Caco-2 (cell line): ENCODE measurements around the gene PUS7L. TPM values are rescaled to one million over a fixed set of nuclear protein-coding genes. Genes with fewer than 3 reads are reported as not detected.

Source experiments
- BruUV-seq: library from RNA; stranded (reverse); fragments of 400-500 nt; replicated peaks from 2 replicates; lab custom pipeline; 2021; lab: Mats Ljungman, UMichigan
- CTCF ChIA-PET: fragments of 300-600 bp; sonication (Branson Sonifier 250); formaldehyde crosslinking; loops from one replicate; lab custom pipeline; 2022; ENCODE audit warnings: antibody characterized with exemption; lab: Charles Lee
- POLR2A ChIA-PET: fragments of 300-600 bp; sonication (Branson Sonifier 250); formaldehyde crosslinking; loops from one replicate; lab custom pipeline; 2022; ENCODE audit warnings: antibody characterized with exemption; lab: Charles Lee
- DNase-seq, 2 experiments: peaks; one replicate each; pipeline versions ENCODE4 v3.0.0 to v3.0.0-alpha.2; 2020 to 2022
- H3K27me3 ChIP-seq: replicated peaks from 2 replicates; pipeline ENCODE4 v1.6.0; 2011; ENCODE audit warnings: low read length; ENCODE audit not compliant: control insufficient read depth, insufficient read depth
- H3K36me3 ChIP-seq: 2 replicates; pipeline ENCODE4 v1.5.1; 2011; ENCODE audit warnings: low read length; ENCODE audit not compliant: control insufficient read depth, insufficient read depth
- H3K4me1 ChIP-seq: fragments of 250-450 bp; sonication (Bioruptor Pico); 2 replicates; pipeline ENCODE4 v1.5.1; 2020; ENCODE audit warnings: mild to moderate bottlenecking
- H3K4me3 ChIP-seq: 2 replicates; pipeline ENCODE4 v1.5.1; 2011; ENCODE audit warnings: low read depth, mild to moderate bottlenecking, control low read depth, low read length
- H3K9me3 ChIP-seq: fragments of 250-450 bp; sonication (Bioruptor Pico); 2 replicates; pipeline ENCODE4 v1.5.1; 2020; ENCODE audit warnings: mild to moderate bottlenecking, moderate library complexity
- H3K27ac Mint-ChIP-seq: one replicate; pipeline ENCODE4 v1.8.0; 2022; ENCODE audit warnings: mixed read lengths; ENCODE audit not compliant: unreplicated experiment
- H3K27me3 Mint-ChIP-seq: one replicate; pipeline ENCODE4 v1.8.0; 2022; ENCODE audit warnings: mixed read lengths; ENCODE audit not compliant: insufficient read depth, unreplicated experiment
- H3K36me3 Mint-ChIP-seq: one replicate; pipeline ENCODE4 v1.8.0; 2022; ENCODE audit warnings: mild to moderate bottlenecking, mixed read lengths; ENCODE audit not compliant: insufficient read depth, unreplicated experiment
- H3K4me1 Mint-ChIP-seq: one replicate; pipeline ENCODE4 v1.8.0; 2022; ENCODE audit warnings: low read depth, mixed read lengths; ENCODE audit not compliant: unreplicated experiment
- H3K4me3 Mint-ChIP-seq: one replicate; pipeline ENCODE4 v1.8.0; 2022; ENCODE audit warnings: mild to moderate bottlenecking, moderate library complexity, mixed read lengths; ENCODE audit not compliant: unreplicated experiment
- H3K9me3 Mint-ChIP-seq: one replicate; pipeline ENCODE4 v1.8.0; 2022; ENCODE audit warnings: mixed read lengths; ENCODE audit not compliant: unreplicated experiment
- intact Hi-C: fragments of 100-400 bp; cut with micrococcal nuclease; formaldehyde crosslinking; loops from one replicate; pipeline ENCODE4 v1.10.0; 2022; ENCODE audit not compliant: unreplicated experiment
- total RNA-seq: library from RNA; stranded (reverse); gene quantifications from 2 replicates; pipeline ENCODE4 v1.2.3, GENCODE V29; 2022
- TF ChIP-seq, protein P1 (sequence below), 2 experiments: fragments of 200-600 bp in 1 of 2; IDR thresholded peaks; 1 replicate in 1 of 2; 2 replicates in 1 of 2; pipeline versions ENCODE4 v1.5.1 to v1.8.0; 2011 to 2022; ENCODE audit warnings: antibody characterized with exemption in 1 of 2, control low read depth in 1 of 2, inconsistent platforms in 1 of 2, low read depth in 1 of 2, low read length in 1 of 2, mild to moderate bottlenecking in 1 of 2, moderate library complexity in 1 of 2; ENCODE audit not compliant: insufficient read depth in 1 of 2, severe bottlenecking in 1 of 2, unreplicated experiment in 1 of 2

PUS7L gene
- total RNA-seq, 1 experiment from 2014 or later = 29.1 TPM

DNA sequence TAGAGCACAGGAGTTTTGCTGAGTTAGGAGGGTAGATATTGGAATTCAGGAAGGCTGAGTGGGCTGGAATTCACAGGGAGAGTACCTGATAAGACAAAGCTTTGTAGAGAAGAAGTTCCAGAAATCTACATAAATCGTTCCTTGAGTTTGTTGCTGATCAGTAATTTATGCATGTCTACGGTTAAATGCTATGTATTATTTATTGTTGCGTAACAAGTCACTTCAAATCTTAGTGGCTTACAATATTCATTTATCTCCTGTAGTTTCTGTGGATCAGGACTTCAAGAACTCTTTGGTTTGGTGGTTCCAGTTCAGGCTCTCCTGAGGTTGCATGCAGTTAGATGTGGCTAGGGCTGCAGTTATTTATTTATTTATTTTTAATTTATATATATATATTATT lies 7.8 kb downstream of the PUS7L start:
- no peaks in the 10 kb centered on the region for H3K9me3 ChIP-seq
- Mint-ChIP-seq H3K36me3 (peaks cover 32% of the 10 kb centered on the region), H3K27ac (no peak overlapping the region), H3K27me3 (no peaks in the 10 kb centered on the region), H3K4me3 (no peak overlapping the region), H3K9me3 (no peaks in the 10 kb centered on the region), H3K4me1 (peaks cover 8% of the 10 kb centered on the region)
- POLR2A ChIA-PET = no interaction called here
- CTCF ChIA-PET = no interaction called here
- no peaks in the 10 kb centered on the region for H3K27me3 ChIP-seq
- H3K4me3 ChIP-seq = no peak overlapping the region
- no peaks in the 10 kb centered on the region for H3K4me1 ChIP-seq
- no peaks in the 10 kb centered on the region; the same call in 1 of the 2 replicates for H3K36me3 ChIP-seq
- no TSS peak for BruUV-seq
- TF ChIP-seq, protein P1, sequence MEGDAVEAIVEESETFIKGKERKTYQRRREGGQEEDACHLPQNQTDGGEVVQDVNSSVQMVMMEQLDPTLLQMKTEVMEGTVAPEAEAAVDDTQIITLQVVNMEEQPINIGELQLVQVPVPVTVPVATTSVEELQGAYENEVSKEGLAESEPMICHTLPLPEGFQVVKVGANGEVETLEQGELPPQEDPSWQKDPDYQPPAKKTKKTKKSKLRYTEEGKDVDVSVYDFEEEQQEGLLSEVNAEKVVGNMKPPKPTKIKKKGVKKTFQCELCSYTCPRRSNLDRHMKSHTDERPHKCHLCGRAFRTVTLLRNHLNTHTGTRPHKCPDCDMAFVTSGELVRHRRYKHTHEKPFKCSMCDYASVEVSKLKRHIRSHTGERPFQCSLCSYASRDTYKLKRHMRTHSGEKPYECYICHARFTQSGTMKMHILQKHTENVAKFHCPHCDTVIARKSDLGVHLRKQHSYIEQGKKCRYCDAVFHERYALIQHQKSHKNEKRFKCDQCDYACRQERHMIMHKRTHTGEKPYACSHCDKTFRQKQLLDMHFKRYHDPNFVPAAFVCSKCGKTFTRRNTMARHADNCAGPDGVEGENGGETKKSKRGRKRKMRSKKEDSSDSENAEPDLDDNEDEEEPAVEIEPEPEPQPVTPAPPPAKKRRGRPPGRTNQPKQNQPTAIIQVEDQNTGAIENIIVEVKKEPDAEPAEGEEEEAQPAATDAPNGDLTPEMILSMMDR (IDR thresholded peaks at IDR 0.05; ENCODE audit: insufficient read depth in 1 of 2, low read depth in 1 of 2, low read length in 1 of 2, severe bottlenecking in 1 of 2, unreplicated experiment in 1 of 2) = no peak
- DNase-seq = no peak
- intact Hi-C loops = no loop called here

DNA sequence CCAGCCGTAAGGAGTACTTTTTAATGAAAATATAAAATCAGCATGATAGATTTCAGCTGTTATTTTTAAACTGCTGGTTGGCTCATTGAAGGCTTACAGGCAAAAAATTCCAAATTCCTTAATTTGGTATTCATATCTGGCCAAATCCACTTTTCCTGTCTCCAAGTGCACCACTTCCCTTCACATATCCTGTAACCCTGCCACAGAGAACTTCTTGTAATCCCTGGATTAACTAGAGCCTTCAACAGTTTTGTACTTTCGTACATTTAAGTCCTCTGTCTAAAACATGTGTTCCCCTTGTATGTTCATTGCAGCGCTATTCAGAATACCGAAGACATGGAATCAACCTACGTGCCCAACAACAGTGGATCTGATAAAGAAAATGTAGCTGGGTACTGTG lies 9.6 kb downstream of the PUS7L start:
- no peaks in the 10 kb centered on the region for H3K9me3 ChIP-seq
- no peaks in the 10 kb centered on the region for H3K4me1 ChIP-seq
- intact Hi-C loops = no loop called here
- peaks cover 27% of the 10 kb centered on the region for H3K36me3 Mint-ChIP-seq
- H3K27me3 ChIP-seq = no peaks in the 10 kb centered on the region
- no peaks in the 10 kb centered on the region; the same call in 1 of the 2 replicates for H3K36me3 ChIP-seq
- no peaks in the 10 kb centered on the region for H3K9me3 Mint-ChIP-seq
- BruUV-seq = no TSS peak
- CTCF ChIA-PET = no interaction called here
- H3K4me1 Mint-ChIP-seq = peaks cover 8% of the 10 kb centered on the region
- no peak overlapping the region for H3K4me3 ChIP-seq
- no peak for DNase-seq
- H3K27ac Mint-ChIP-seq = no peak overlapping the region
- no peak overlapping the region for H3K4me3 Mint-ChIP-seq
- no peaks in the 10 kb centered on the region for H3K27me3 Mint-ChIP-seq
- POLR2A ChIA-PET = no interaction called here
- TF ChIP-seq, protein P1 (IDR thresholded peaks at IDR 0.05; ENCODE audit: insufficient read depth in 1 of 2, low read depth in 1 of 2, low read length in 1 of 2, severe bottlenecking in 1 of 2, unreplicated experiment in 1 of 2) = no peak

DNA sequence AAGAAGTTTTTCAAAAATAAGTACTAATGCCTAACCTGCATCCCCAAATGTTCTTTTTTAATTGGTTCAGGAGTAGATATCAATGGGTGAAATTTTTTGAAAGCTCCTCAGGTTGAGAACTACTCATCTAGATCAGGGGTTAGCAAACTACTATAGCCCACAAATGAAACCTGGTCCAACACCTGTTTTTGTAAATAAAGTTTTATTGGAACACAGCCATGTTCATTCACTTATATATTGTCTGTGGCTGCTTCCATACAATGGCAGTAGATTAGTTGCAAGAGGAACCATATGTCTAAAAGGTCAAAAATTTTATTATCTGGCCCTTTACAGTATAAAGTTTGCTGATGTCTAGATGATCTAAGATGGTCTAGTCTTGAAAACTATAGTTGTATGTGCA lies 13.8 kb downstream of the PUS7L start:
- no peaks in the 10 kb centered on the region for H3K27me3 Mint-ChIP-seq
- Histone ChIP-seq H3K4me3 (no peak overlapping the region), H3K36me3 (no peaks in the 10 kb centered on the region), H3K9me3 (no peaks in the 10 kb centered on the region), H3K4me1 (no peaks in the 10 kb centered on the region), H3K27me3 (no peaks in the 10 kb centered on the region)
- TF ChIP-seq, protein P1 (IDR thresholded peaks at IDR 0.05; ENCODE audit: insufficient read depth in 1 of 2, low read depth in 1 of 2, low read length in 1 of 2, severe bottlenecking in 1 of 2, unreplicated experiment in 1 of 2) = no peak
- H3K4me3 Mint-ChIP-seq = no peak overlapping the region
- H3K4me1 Mint-ChIP-seq = no peaks in the 10 kb centered on the region
- peaks cover 21% of the 10 kb centered on the region for H3K36me3 Mint-ChIP-seq
- intact Hi-C loops = no loop called here
- no peaks in the 10 kb centered on the region for H3K9me3 Mint-ChIP-seq
- DNase-seq = no peak
- BruUV-seq = no TSS peak
- POLR2A ChIA-PET = no interaction called here
- no peak overlapping the region for H3K27ac Mint-ChIP-seq
- CTCF ChIA-PET = no interaction called here
